GM19238 (cell line): ENCODE measurements around the gene THSD7A.
"Not testable (repeated sequence)": the region's sequence is repeated elsewhere in the genome, so short reads cannot be mapped to it uniquely, and the experiment has no call there.

Experiments
- DNase-seq: peaks from one replicate; pipeline ENCODE4 v3.0.0; 2011; ENCODE audit warnings: low spot score; ENCODE audit not compliant: insufficient read length

THSD7A gene

DNA sequence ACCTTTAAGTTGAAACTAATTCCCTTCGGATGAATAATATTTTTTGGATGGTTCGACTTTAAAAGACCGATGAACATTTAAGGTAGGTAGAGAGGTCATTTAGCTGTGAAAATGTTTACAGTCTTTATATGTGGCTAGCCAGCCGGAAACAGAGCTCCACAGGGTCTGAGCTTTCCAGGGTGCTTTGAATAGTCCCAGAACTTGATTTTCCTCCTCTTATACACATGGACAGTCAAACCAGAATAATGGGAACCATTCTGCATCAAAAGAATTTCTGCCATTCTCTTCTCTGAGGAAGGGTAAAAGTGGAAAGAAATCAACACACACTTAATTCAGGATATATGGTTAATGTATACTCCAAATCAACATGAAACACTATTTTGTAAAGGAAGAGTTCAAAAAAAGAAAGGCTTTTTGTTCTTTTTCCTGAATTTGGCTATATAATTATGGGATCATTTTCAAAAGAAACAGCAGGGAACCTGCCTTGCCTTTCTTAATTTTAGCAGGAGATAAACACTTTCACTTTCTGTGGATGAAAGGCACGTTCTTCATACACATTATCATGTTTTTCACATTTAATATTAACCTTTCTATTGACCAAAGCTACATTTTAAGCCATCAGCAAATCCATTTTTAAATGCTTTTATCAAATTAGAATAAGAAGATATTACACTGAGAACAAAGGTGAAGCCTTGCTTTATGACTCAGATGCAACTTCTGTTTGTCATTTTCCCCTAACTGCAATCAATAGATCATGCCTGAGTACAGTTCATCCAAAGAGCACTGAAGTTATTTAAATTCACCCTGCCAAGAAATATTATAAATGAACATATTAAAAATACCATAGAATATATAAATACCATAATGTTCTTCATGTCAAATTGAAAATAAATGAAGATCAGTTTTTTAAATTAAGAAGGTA, 307.3 kb downstream of the THSD7A start:
- no peak for DNase-seq

DNA sequence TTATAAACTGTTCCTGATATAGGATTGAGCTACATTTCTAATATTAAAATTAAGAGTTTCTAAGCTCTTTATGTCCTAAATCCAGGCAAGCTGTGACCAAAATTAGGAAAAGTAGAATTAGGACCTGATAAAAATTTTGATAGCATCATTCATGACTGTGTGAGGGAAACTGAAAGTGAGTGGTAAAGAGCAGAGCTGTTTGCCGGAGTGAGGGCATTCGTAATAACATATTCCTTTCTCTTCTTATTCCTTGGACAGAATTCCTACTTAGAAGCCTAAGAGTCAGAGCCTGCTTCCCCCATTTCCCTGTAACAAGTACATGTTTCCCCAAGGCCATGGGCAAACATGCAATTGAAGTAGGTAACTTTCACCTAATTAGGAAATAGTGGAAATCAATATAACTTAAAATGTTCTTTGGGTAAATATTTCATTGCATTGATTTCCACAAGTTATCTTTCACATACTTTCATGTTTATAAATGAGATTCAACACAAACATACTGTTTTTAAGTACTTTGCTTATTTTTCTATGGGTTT, 310.0 kb downstream of the THSD7A start:
- not testable (repeated sequence) for DNase-seq

DNA sequence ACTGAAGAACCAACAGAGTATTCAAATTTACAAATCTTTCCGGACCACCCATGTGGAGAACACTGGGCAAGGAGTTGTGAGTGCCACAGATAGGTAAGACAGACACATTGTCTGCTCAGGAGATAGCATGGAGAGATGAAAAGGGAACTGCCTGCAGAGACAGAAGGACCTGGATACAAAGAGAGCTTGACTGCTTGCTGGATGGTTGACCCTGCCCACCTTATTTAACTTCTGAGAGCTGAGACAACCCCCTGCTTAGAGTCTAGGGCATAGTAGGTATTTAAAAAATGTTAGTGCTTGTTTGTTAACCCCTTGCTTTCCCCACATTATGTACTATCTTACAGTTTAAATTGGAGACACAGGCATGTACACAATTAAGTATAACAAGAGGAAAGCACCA, 314.1 kb downstream of the THSD7A start:
- DNase-seq: no peak

DNA sequence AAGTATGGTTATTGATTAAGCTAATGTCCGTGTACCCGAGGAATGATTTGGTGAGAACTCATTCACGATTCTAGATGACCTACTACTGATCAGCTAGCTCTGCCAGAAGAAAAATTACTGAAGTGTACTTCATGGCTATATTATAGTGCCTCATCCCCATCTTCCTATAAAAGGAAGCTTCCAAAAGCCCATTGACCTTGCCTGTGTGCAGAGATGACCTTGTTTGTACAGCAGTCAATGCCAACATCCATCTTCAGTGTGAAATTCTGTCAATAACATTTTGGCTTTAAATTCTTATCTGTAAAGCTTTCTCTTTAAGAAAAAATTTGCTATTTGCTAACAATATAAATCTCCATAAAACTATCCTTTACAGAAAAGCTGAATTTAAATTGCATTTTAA, 315.7 kb downstream of the THSD7A start:
- no peak for DNase-seq

DNA sequence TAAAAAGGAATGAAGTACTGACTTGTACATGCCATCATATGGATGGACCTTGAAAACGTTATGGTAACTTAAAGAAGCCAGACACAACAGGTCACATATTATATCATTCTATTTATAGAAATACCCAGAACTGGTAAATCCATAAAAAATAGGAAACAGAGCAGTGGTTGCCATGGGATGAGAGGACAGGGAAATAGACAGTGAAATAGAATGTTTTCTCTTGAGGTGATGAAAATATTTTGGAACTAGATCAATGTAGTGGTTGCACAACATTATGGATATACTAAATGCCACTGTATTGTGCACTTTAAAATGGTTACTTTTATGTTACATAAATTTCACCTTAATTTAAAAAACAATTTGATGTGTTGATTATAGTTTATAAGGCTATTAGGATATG, 318.5 kb downstream of the THSD7A start:
- DNase-seq: no peak

DNA sequence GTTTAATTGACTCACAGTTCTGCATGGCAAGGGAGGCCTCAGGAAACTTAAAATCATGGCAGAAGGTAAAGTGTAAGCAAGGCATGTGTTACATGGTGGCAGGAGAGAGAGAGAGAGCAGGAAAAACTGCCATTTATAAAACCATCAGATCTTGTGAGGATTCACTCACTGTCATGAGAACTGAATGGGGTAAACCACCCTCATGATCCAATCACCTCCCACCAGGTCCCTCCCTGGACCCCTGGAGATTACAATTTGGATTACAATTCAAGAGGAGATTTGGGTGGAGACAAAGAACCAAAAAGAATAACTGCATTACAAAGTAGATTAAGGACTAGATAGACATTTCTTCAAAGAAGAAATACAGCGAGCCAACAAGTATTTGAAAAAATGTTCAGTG, 324.1 kb downstream of the THSD7A start:
- no peak for DNase-seq

DNA sequence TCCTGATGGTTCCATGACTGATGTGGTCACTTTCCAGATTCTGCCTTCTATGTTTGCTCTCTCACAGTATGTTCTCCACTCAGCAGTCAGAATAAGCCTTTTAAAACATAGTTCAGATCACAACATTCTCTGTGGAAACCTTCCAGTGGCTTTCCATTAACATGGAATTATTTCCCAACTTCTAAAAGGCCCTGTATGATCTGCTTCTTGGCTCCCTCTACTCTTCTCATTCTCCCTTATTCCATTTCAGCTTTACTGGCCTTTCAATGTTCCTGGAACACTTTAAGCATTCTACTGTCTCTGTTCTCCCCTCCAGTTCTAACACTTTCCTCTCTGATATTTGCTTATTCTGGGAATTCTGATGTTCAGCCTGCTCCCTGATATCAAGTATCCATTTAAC, 325.6 kb downstream of the THSD7A start:
- DNase-seq: no peak

DNA sequence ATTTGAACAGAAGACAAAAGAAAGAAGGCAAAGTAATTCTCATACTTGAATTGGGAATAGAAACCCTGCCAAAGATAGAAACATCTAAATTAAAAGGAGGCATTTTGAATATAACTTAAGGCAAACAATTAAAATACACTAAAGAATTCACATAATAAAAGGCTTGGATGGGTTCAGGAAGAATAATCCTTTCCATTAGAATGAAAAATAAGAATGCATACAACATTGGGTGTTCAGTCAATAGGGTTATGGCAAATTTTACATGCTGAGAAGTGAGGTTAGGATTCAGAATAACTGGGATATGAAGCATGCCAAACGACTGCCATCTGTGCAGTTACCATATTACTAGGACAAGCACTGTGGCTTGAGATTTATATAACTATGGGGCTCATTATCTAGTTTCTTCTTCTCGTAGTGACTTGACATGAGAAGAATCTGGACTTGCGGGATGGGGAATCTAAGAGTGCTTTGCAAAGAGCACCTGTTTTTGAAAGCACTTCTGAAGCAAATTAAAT, 326.5 kb downstream of the THSD7A start:
- DNase-seq: no peak

DNA sequence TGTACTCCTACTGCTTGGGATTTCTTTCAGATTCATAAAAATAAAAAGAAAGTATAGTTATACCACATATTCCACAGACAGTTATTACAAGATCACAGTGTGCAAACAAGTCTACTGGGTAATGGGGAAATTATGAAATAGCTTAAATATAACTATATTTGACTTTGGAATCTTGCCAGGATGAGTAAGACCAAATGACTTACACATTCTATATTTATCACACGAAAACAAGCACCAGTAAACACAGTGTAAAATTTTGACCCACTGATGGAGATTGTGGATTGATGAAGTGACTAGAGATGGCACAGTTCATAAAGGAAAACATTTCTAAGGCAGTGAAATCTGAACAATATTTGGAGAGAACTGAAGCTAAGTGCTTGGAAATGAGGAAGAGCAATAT, 339.7 kb downstream of the THSD7A start:
- no peak for DNase-seq

DNA sequence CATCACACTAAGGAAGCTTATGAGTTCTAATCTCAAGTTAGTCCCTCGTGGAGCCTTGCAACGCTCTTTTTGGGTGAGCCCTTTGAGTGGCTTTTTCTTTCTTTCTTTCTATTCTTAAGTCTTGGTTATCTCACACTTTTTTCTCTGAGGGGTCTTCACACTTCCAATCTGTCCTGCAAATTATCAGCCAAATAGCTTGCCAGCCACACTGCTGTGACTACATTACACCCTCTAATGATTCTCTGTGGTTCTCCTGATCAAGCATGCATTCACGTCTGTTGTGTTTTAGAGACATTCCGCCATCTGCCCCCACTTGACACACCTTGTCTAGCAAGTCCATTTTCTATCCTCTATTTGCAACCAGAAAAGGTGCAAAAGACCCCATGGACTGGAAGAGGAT, 340.2 kb downstream of the THSD7A start:
- DNase-seq: no peak

DNA sequence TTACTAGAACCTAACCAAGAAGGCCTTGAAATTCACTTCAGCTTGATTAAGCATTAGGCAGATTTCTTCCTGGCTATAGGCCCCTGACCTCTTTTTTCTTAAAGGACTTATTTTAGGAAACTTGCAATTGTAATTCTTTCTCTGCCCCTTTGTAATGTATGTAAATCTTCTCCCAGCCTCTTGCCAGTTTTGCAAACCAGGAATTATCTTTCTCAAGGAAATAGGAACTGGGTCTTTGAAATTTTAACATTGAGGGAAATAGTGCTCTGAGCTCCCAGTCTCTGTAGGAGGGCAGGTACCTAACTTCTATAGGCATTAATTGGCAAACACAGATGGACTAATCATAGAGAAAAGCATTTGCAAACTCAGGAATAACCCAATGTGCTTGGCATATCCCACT, 342.7 kb downstream of the THSD7A start:
- DNase-seq: no peak

DNA sequence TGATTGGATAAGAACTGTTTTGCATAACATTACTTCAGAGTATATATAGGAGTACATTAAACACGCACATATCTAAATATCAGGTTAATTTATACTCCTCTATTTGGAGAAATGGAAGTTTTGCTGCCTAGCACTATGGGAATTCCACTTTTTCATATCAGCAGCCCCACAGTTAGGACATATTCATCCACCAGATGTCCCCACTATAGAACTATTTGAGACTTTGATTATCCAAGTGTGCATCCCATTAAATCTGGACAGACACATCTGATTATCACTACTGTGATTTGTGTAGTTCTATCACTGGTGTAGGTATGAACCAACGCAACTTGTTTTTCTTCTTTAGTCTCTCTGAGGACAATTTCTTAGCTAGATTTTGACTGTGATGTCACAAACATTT, 345.7 kb downstream of the THSD7A start:
- no peak for DNase-seq

DNA sequence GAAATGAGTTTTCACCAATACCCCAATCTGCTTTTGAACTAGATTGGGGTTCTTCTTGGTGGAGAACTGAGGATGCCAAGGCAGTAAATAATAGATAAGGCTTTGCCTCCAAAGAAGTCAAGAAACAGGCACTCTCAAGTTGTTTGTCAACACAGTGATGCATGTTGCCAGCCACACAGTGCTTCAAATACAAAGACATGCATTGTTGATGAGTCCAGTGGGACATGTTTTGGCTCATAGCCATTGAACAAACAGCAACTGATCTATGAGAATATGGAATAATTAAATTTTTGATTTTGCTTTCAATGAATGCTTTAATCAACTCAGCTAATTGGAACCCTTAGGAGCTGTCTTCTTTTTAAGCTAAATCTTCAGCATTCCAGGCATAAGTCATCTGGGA, 346.4 kb downstream of the THSD7A start:
- DNase-seq: no peak

DNA sequence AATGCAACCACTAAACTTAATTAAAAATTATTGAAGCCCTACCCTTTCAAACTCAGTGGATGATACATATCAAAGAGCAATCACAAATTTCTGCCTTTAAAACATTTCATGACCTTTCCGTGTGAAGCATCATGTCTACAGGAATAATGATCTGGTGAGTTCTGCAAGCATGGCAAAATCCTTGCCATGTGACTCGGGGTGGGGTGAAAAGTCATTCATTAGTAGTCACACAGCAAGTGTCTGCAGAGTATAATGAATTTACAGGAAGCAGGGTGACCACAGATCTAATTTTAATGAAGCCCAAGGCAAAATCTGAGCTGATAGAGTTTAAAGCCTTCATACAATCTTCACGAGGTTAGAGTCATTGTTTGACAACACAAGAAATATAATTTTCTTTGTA, 351.9 kb downstream of the THSD7A start:
- DNase-seq: no peak

DNA sequence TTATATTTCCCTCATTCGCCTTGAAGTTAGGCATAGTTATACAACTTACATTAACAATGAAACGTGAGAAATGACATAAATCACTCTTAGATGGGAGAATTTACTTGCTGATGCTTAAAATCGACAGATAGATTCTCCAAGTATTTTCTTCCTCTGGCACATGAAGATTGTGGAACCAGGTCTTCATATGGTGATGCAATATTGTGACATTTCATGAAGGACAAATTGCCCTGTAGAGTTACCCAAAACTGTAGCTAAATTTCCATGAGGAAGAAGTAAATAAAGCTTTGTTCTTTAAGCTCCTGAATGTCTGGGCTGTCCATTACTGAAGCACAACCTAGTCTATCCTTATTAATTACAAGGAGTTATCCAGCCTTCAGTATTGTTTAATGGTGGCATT, 353.1 kb downstream of the THSD7A start:
- no peak for DNase-seq

DNA sequence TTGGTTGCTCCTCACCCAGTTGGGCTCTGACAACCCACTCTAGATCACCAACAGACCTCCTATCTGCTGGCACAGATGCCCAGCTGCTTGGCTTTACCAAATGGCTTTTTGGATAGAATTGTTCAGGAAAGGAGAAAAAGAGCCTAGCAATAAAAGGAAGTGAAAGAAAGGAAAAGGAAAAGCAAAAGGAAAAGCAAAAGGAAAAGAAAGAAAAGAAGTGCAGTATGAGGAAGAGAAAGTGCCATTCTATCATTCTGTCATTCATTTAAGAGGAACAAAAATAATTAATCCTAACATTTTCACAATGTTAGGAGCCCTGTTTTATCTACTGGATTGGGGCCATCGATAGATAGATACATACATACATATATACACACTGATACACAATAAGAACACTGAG, 353.6 kb downstream of the THSD7A start:
- no peak for DNase-seq

DNA sequence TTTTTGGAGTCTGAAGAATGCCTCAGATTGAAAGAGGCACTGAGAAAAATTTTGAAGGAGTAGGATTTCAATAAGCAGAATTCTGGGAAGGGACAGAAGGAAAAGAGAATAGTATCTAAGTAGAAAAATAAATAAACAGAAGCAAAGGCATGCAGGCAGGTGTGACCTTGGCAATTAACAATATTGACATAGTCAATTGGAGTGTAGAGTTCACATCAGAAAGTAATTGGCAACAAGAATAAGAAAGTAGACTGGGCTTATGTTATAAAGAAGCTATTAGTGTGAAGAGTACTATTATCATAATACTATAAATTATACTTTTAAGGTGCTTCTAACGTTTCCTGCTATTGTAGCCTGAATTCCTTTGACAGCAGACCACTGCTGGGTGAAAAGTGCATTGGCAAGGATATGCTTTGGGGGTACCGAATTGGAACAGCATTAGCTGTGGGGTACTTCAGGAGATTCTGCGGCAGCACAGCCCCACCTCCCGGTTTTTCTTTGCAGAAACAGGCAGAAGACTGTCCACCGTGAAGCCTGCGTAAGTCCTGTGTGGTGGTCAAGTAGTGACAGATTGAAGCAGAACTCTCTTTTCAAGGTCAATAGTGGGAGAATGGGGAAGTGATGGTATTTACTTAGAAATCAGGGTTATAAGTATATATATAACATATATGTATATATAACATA, 357.0 kb downstream of the THSD7A start:
- DNase-seq: no peak

DNA sequence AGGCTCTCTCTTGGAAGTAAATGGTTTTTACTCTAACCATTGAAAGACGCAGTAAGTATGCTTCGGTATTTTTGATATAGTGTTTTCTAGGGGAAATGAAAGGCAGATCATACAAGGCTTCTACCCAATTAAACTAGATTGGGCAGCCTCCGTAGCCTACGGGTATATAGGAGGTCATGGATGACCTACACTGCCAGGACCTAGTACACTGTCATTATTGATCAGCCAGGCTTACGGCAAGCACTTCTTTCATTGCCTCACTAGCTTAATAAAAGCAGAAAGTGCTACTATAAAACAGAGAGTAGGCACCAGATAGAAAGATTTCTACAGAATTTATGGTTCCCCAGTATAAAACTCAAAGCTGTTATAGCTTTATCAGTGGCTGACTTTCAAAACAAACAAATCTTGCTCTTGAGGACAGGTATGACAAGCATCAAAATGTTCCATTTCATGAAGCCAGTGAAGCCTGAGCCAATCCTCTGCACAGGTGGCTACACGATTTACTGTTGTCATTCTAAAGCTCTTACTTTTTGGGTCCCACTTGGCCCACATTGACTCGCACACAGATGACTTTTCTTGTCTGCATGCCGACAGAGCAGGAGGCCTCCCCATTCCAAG, 358.1 kb downstream of the THSD7A start:
- DNase-seq: no peak

DNA sequence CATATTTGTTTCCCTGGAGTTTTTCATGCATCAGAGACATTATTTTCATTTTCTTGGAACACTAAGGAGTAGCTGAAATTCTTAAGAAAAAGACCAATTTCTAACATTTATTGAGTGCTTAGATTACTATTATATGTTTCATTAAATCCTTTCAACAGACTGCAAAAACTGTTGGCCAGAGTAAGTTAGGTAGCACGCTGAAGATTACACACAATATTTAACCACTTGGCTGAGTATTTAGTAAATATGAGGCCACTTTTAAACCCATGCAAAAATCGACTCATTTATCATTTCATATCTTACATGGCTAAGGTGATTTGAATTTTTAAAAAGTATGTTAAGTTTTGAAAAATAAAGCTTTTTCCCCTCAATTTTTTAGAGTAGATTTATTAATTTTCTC, 358.8 kb downstream of the THSD7A start:
- DNase-seq: no peak

DNA sequence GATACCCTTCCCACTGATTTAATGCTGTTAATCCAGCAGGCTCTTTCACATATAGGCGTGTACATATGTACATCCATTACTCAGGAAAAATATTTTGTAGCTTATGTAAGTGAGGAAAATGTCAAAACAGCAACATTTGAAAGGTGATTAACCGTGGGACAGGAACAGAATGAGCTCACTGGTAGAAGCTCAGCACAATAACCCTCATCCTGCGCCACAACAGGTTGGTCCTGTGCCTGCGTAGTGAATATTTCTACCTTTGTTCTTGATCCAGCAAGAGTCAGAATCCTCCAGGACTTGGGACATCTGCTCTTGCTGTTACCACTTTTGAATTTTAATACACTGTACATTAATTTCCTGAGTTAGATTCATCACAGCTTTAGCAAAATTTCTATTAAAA, 359.4 kb downstream of the THSD7A start:
- no peak for DNase-seq

DNA sequence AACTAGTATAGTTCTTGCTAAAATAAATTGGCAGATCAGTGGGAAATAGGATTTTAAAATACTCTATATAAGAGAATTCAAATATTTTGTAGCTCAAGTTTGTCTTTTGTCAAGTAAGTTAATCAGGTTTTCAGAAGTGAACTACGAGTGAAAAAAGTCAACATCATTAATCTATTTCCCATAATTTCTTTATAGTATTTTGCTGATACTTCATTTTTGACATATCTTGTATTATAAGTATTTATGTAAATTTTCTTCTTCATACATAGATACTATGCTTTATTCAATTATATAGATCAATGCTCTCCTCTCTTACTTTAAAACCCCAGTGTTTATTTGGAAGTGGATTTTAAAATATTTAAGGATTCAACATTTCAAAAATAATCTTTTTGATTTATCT, 360.7 kb downstream of the THSD7A start:
- no peak for DNase-seq
